K562 (cell line): ENCODE results near the gene ABCG2. TPM values are rescaled to one million over a fixed set of nuclear protein-coding genes. Genes with fewer than 3 reads are reported as not detected.

ENCODE experiments used
- ATAC-seq: fragments of 200-7000 bp; cut with Tn5 transposase; 3 replicates; pipeline ENCODE4 v1.9.1; 2020; ENCODE audit warnings: moderate library complexity
- BruUV-seq: library from RNA; stranded (reverse); fragments of 400-500 nt; replicated peaks from 2 replicates; lab custom pipeline; 2021; lab: Mats Ljungman, UMichigan
- CTCF ChIA-PET: fragments of 300-600 bp; formaldehyde crosslinking; extraction: SDS; loops from one replicate; lab custom pipeline; 2021; ENCODE audit warnings: low intra/inter-chr PET ratio; lab: Yijun Ruan, JAX
- POLR2A ChIA-PET: fragments of 300-600, 350-650 bp; sonication (Branson Sonifier 250); formaldehyde crosslinking; extraction: SDS; loops from one replicate; lab custom pipeline; 2021; ENCODE audit warnings: antibody characterized with exemption, inconsistent platforms; lab: Yijun Ruan, JAX
- DNase-seq, 4 experiments: peaks; one replicate each; pipeline versions ENCODE4 v3.0.0 to v3.0.0-alpha.2; 2011 to 2018; ENCODE audit warnings: low spot score in 3 of 4, mixed read lengths in 3 of 4; ENCODE audit errors: extremely low read depth in 1 of 4
- FAIRE-seq: peaks from 2 replicates; lab custom pipeline; 2011; peaks lifted over from hg19 to GRCh38; lab: Jason Lieb, UNC
- H2AFZ ChIP-seq: 2 replicates; pipeline ENCODE4 v1.6.0; 2011; ENCODE audit warnings: low read depth, low read length, control low read depth, inconsistent platforms
- H3K27ac ChIP-seq: fragments of 200-600 bp; 3 replicates; pipeline ENCODE4 v1.8.0; 2011; ENCODE audit warnings: low read depth, mild to moderate bottlenecking, control low read depth, inconsistent platforms, low read length, moderate library complexity, mixed read lengths; ENCODE audit errors: extremely low read depth
- H3K27me3 ChIP-seq, 2 experiments: fragments of 300-600 bp in 1 of 2; 2 replicates in 1 of 2; 3 replicates in 1 of 2; pipeline versions ENCODE4 v1.6.0 to v1.8.0; 2011; ENCODE audit warnings: inconsistent platforms in 2 of 2, low read length in 2 of 2, mild to moderate bottlenecking in 1 of 2, mixed read lengths in 1 of 2, moderate library complexity in 1 of 2; ENCODE audit not compliant: control insufficient read depth in 2 of 2, insufficient read depth in 2 of 2
- H3K36me3 ChIP-seq: fragments of 300-600 bp; 3 replicates; pipeline ENCODE4 v1.8.0; 2011; ENCODE audit warnings: mild to moderate bottlenecking, low read length, inconsistent platforms; ENCODE audit not compliant: control insufficient read depth, insufficient read depth
- H3K4me1 ChIP-seq, 2 experiments: fragments of 200-600 bp in 1 of 2; replicated peaks in 1 of 2; 2 replicates in 1 of 2; 3 replicates in 1 of 2; pipeline versions ENCODE4 v1.5.1 to v1.8.0; 2011; ENCODE audit warnings: inconsistent platforms in 2 of 2, low read length in 2 of 2, mild to moderate bottlenecking in 1 of 2, mixed read lengths in 1 of 2, moderate library complexity in 1 of 2; ENCODE audit not compliant: control insufficient read depth in 2 of 2, insufficient read depth in 2 of 2
- H3K4me2 ChIP-seq: 2 replicates; pipeline ENCODE4 v1.6.1; 2011; ENCODE audit warnings: low read length, control low read depth, inconsistent platforms, mixed read lengths; ENCODE audit not compliant: insufficient read depth
- H3K4me3 ChIP-seq: fragments of 200-600 bp; sonication (generic), shearing (Covaris generic); 2 replicates; pipeline ENCODE4 v1.5.1; 2016; ENCODE audit warnings: control low read depth, inconsistent platforms
- H3K79me2 ChIP-seq: fragments of 200-600 bp; 3 replicates; pipeline ENCODE4 v1.8.0; 2011; ENCODE audit warnings: low read length, inconsistent platforms; ENCODE audit not compliant: control insufficient read depth, insufficient read depth
- H3K9ac ChIP-seq, 2 experiments: 2 replicates each; pipeline versions ENCODE4 v1.6.0 to v1.6.1; 2011; ENCODE audit warnings: low read depth in 2 of 2, low read length in 2 of 2, control low read depth in 1 of 2, inconsistent platforms in 1 of 2, mild to moderate bottlenecking in 1 of 2, mixed read lengths in 1 of 2; ENCODE audit not compliant: insufficient read depth in 1 of 2
- H3K9me1 ChIP-seq: one replicate; pipeline ENCODE4 v1.6.0; 2011; ENCODE audit warnings: inconsistent platforms, mild to moderate bottlenecking, low read length, moderate library complexity; ENCODE audit not compliant: control insufficient read depth, insufficient read depth
- H3K9me3 ChIP-seq: replicated peaks from 2 replicates; pipeline ENCODE4 v1.5.1; 2011; ENCODE audit warnings: low read depth, low read length, inconsistent platforms; ENCODE audit not compliant: control insufficient read depth, insufficient read depth
- H4K20me1 ChIP-seq: replicated peaks from 2 replicates; pipeline ENCODE4 v1.6.1; 2011; ENCODE audit warnings: low read length, inconsistent platforms, mixed read lengths; ENCODE audit not compliant: control insufficient read depth, insufficient read depth
- TAF7 ChIP-seq: fragments of 450-650 bp; IDR thresholded peaks from 2 replicates; pipeline ENCODE4 v1.6.1; 2016; ENCODE audit warnings: missing genetic modification characterization, missing compliant biosample characterization
- WGBS: fragments of 100-300 bp; shearing (Covaris generic); methylation state at CpG from one replicate; pipeline ENCODE4 v1.1.6; 2016; ENCODE audit warnings: low coverage, mixed read lengths; ENCODE audit not compliant: insufficient coverage; ENCODE audit errors: missing lambda C conversion rate; 5-methylcytosine and 5-hydroxymethylcytosine counted together
- in situ Hi-C: fragments of 300-500 bp; cut with MboI; formaldehyde crosslinking; loops from 4 replicates; pipeline ENCODE4 v1.15.0; 2018; ENCODE audit warnings: inconsistent platforms, mixed read lengths
- intact Hi-C: fragments of 100-400 bp; cut with micrococcal nuclease; formaldehyde crosslinking; loops from 2 replicates; pipeline ENCODE4 v1.14.2; 2022
- polyA plus RNA-seq, 8 experiments: library from polyadenylated mRNA; depleted of rRNA in 4 of 8; stranded (reverse) in 5 of 8; unstranded in 3 of 8; fragments of >200 nt; fragmentation: Nextera tagmentation in 2 of 8; fragmentation: Illumina TruSeq in 1 of 8; extraction: Ambion mirVana in 2 of 8; extraction: Trizol in 1 of 8; gene quantifications; 2 replicates each; pipeline versions ENCODE4 v1.2.1 to v1.2.3, GENCODE V29; 2011 to 2014; ENCODE audit warnings: inconsistent platforms in 1 of 8, missing spikeins in 1 of 8
- total RNA-seq, 7 experiments: library from RNA; depleted of rRNA in 6 of 7; stranded (reverse); fragments of >200 nt in 6 of 7; fragmentation: Illumina TruSeq in 2 of 7; extraction: Trizol in 2 of 7; gene quantifications; 2 replicates each; pipeline versions ENCODE4 v1.2.1 to v1.2.3, GENCODE V29; 2011 to 2021; ENCODE audit warnings: low replicate concordance in 1 of 7
- TF ChIP-seq, protein P1 (sequence below): fragments of 450-650 bp; IDR thresholded peaks from 2 replicates; pipeline ENCODE4 v1.6.1; 2018; ENCODE audit not compliant: partially characterized antibody
- TF ChIP-seq, protein P2 (sequence below): sonication (generic); formaldehyde crosslinking; IDR thresholded peaks from 2 replicates; pipeline ENCODE4 v1.8.1; 2023; ENCODE audit warnings: mild to moderate bottlenecking, missing genetic modification reagents

Gene ABCG2
- total and polyA plus RNA-seq, 9 of the 15 experiments (the other 6 are each of a cell fraction or from before 2014, with no cell fraction given) = 0.01 to 0.36 (median 0.11) TPM; not detected in 4

DNA sequence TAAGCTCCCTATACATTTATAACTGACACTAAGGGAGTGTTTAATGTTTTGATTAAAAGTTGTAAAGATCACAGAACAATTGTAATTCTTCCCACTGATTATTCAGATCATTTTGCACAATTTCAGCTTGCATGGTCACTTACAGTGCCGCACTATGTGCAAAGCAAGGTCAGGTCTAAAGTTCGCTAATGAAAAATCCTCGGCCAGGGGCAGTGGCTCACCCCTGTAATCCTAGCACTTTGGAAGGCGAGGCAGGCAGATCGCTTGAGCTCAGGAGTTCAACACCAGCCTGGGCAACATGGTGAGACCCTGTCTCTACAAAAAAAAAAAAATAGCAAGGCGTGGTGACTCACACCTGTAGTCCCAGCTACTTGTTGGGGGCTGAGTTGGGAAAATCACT lies 94.0 kb downstream of the ABCG2 start (continued):
- TF ChIP-seq, protein P1, sequence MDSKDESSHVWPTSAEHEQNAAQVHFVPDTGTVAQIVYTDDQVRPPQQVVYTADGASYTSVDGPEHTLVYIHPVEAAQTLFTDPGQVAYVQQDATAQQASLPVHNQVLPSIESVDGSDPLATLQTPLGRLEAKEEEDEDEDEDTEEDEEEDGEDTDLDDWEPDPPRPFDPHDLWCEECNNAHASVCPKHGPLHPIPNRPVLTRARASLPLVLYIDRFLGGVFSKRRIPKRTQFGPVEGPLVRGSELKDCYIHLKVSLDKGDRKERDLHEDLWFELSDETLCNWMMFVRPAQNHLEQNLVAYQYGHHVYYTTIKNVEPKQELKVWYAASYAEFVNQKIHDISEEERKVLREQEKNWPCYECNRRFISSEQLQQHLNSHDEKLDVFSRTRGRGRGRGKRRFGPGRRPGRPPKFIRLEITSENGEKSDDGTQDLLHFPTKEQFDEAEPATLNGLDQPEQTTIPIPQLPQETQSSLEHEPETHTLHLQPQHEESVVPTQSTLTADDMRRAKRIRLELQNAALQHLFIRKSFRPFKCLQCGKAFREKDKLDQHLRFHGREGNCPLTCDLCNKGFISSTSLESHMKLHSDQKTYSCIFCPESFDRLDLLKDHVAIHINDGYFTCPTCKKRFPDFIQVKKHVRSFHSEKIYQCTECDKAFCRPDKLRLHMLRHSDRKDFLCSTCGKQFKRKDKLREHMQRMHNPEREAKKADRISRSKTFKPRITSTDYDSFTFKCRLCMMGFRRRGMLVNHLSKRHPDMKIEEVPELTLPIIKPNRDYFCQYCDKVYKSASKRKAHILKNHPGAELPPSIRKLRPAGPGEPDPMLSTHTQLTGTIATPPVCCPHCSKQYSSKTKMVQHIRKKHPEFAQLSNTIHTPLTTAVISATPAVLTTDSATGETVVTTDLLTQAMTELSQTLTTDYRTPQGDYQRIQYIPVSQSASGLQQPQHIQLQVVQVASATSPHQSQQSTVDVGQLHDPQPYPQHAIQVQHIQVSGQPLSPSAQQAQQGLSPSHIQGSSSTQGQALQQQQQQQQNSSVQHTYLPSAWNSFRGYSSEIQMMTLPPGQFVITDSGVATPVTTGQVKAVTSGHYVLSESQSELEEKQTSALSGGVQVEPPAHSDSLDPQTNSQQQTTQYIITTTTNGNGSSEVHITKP = no peak
- TF ChIP-seq, protein P2, sequence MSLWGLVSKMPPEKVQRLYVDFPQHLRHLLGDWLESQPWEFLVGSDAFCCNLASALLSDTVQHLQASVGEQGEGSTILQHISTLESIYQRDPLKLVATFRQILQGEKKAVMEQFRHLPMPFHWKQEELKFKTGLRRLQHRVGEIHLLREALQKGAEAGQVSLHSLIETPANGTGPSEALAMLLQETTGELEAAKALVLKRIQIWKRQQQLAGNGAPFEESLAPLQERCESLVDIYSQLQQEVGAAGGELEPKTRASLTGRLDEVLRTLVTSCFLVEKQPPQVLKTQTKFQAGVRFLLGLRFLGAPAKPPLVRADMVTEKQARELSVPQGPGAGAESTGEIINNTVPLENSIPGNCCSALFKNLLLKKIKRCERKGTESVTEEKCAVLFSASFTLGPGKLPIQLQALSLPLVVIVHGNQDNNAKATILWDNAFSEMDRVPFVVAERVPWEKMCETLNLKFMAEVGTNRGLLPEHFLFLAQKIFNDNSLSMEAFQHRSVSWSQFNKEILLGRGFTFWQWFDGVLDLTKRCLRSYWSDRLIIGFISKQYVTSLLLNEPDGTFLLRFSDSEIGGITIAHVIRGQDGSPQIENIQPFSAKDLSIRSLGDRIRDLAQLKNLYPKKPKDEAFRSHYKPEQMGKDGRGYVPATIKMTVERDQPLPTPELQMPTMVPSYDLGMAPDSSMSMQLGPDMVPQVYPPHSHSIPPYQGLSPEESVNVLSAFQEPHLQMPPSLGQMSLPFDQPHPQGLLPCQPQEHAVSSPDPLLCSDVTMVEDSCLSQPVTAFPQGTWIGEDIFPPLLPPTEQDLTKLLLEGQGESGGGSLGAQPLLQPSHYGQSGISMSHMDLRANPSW (CRISPR knock-in tag) = no peak
- TF ChIP-seq, all 486 proteins: peak for 0

DNA sequence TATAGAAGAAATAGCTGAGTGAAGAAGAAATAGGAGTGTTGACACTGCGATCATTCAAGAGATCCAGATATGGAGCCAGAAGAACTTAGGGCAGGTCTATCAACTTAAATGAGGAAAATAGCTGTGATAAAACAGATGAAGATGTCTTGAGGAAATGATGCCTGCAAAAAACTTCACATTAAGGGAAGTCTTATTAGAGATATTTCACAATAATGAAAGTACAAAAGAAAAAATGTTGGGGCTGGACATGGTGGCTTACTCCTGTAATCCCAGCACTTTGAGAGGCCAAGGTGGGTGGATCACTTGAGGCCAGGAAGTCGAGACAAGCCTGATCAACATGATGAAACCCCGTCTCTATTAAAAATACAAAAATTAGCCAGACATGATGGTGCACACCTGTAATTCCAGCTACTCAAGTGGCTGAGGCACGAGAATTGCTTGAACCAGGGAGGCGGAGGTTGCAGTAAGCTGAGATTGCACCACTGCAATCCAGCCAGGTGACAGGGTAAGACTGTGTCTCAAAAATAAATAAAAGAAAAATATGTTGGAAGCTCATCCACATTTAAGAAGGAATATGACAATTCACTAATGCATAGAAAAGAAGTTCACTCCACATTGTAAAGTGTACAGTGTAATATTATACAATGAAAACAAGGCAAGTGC lies 94.7 kb downstream of the ABCG2 start:
- TF ChIP-seq TAF7 (tag) = no peak
- Histone ChIP-seq H3K9me3 (no peaks in the 10 kb centered on the region), H3K27me3 (no peaks in the 10 kb centered on the region), H3K9ac (no peak overlapping the region), H3K79me2 (no peaks in the 10 kb centered on the region), H3K4me1 (no peaks in the 10 kb centered on the region), H2AFZ (no peak overlapping the region), H3K27ac (no peak overlapping the region), H3K4me3 (no peak overlapping the region), H3K4me2 (no peak overlapping the region), H3K9me1 (no peaks in the 10 kb centered on the region), H4K20me1 (no peaks in the 10 kb centered on the region), H3K36me3 (no peaks in the 10 kb centered on the region)
- intact Hi-C loops (no loop called here), in situ Hi-C loops (no loop called here)
- no peak for DNase-seq
- POLR2A ChIA-PET = interaction anchor here (0.6 kb wide), 1 partner anchor 30 kb away, joined by 4 read pairs; no protein-coding TSS in a partner anchor
- BruUV-seq = no TSS peak
- ATAC-seq = no peak
- 7% methylated on average over 5 of the region's 5 CpGs for WGBS
- CTCF ChIA-PET = no interaction called here
- no peak for FAIRE-seq
